Neural cell (in vitro differentiated cells): Measurements from ENCODE around the gene C13orf46. TPM values are rescaled to one million over a fixed set of nuclear protein-coding genes. Genes with fewer than 3 reads are reported as not detected.

Experiments used
- H2AFZ ChIP-seq: fragments of 200-600, 300-800 bp; sonication (generic), shearing (Covaris generic); 2 replicates; pipeline ENCODE4 v1.6.0; 2014; ENCODE audit warnings: low read depth, mild to moderate bottlenecking, antibody characterized with exemption, low read length, moderate library complexity
- H3F3A ChIP-seq: fragments of 200-600 bp; shearing (Covaris generic); 2 replicates; pipeline ENCODE4 v1.6.1; 2016; ENCODE audit warnings: mild to moderate bottlenecking, moderate library complexity, mixed read lengths, antibody characterized with exemption, low read length; ENCODE audit not compliant: insufficient read depth, poor library complexity, severe bottlenecking
- H3K27ac ChIP-seq: fragments of 200-600, 300-800 bp; sonication (generic), shearing (Covaris generic); 2 replicates; pipeline ENCODE4 v1.5.1; 2014; ENCODE audit warnings: mild to moderate bottlenecking, low read length, moderate library complexity
- H3K27me3 ChIP-seq: fragments of 300-800, 200-600 bp; sonication (generic), shearing (Covaris generic); 2 replicates; pipeline ENCODE4 v1.6.0; 2014; ENCODE audit warnings: mild to moderate bottlenecking, low read depth, low read length, moderate library complexity; ENCODE audit not compliant: insufficient read depth
- H3K36me3 ChIP-seq: fragments of 300-800, 200-600 bp; sonication (generic), shearing (Covaris generic); 2 replicates; pipeline ENCODE4 v1.5.1; 2014; ENCODE audit warnings: mild to moderate bottlenecking, antibody characterized with exemption, low read length, moderate library complexity; ENCODE audit not compliant: insufficient read depth
- H3K4me2 ChIP-seq: fragments of 300-800, 200-600 bp; sonication (generic), shearing (Covaris generic); 2 replicates; pipeline ENCODE4 v1.6.0; 2014; ENCODE audit warnings: mild to moderate bottlenecking, low read length
- H3K4me3 ChIP-seq: fragments of 300-800, 200-600 bp; sonication (generic), shearing (Covaris generic); 2 replicates; pipeline ENCODE4 v1.5.1; 2014; ENCODE audit warnings: mild to moderate bottlenecking, low read length, moderate library complexity
- H3K79me2 ChIP-seq: fragments of 200-600 bp; shearing (Covaris generic); replicated peaks from 2 replicates; pipeline ENCODE4 v1.6.0; 2014; ENCODE audit warnings: mild to moderate bottlenecking, low read length, moderate library complexity; ENCODE audit not compliant: insufficient read depth
- H3K9ac ChIP-seq: fragments of 300-800, 200-600 bp; sonication (generic), shearing (Covaris generic); 2 replicates; pipeline ENCODE4 v1.6.1; 2016; ENCODE audit warnings: mild to moderate bottlenecking, low read length, mixed read lengths
- H3K9me2 ChIP-seq: fragments of 200-600 bp; shearing (Covaris generic); 2 replicates; pipeline ENCODE4 v1.6.1; 2016; ENCODE audit warnings: mild to moderate bottlenecking, low read length, mixed read lengths; ENCODE audit not compliant: insufficient read depth
- H3K9me3 ChIP-seq: fragments of 200-600, 300-800 bp; sonication (generic), shearing (Covaris generic); 2 replicates; pipeline ENCODE4 v1.6.1; 2016; ENCODE audit warnings: mild to moderate bottlenecking, mixed run types, low read length, moderate library complexity, mixed read lengths
- H4K20me1 ChIP-seq: fragments of 200-600 bp; shearing (Covaris generic); 2 replicates; pipeline ENCODE4 v1.6.1; 2016; ENCODE audit warnings: mild to moderate bottlenecking, mixed run types; ENCODE audit not compliant: insufficient read depth
- CTCF ChIP-seq: fragments of 450-650 bp; IDR thresholded peaks from 2 replicates; pipeline ENCODE4 v1.5.1; 2014; ENCODE audit warnings: antibody characterized with exemption, mild to moderate bottlenecking, moderate library complexity; ENCODE audit not compliant: poor library complexity, severe bottlenecking
- EP300 ChIP-seq: fragments of 450-650 bp; conservative IDR thresholded peaks from 2 replicates; pipeline ENCODE4 v1.6.1; 2014; ENCODE audit warnings: antibody characterized with exemption, mild to moderate bottlenecking, moderate library complexity; ENCODE audit not compliant: poor library complexity, severe bottlenecking
- EZH2 ChIP-seq: fragments of 200-600, 300-800 bp; shearing (Covaris generic), sonication (generic); IDR thresholded peaks from 2 replicates; pipeline ENCODE4 v1.6.1; 2014; ENCODE audit warnings: antibody characterized with exemption, low read length, borderline replicate concordance, mild to moderate bottlenecking; ENCODE audit not compliant: insufficient read depth, poor library complexity, severe bottlenecking
- MXI1 ChIP-seq: fragments of 450-650 bp; conservative IDR thresholded peaks from 2 replicates; pipeline ENCODE4 v1.6.1; 2014; ENCODE audit warnings: antibody characterized with exemption, mild to moderate bottlenecking; ENCODE audit not compliant: poor library complexity, severe bottlenecking
- POLR2AphosphoS5 ChIP-seq: IDR thresholded peaks from 2 replicates; pipeline ENCODE4 v1.6.1; 2012
- RAD21 ChIP-seq: fragments of 450-650 bp; conservative IDR thresholded peaks from 2 replicates; pipeline ENCODE4 v1.6.1; 2014; ENCODE audit warnings: antibody characterized with exemption, mild to moderate bottlenecking, moderate library complexity
- REST ChIP-seq: IDR thresholded peaks from 2 replicates; pipeline ENCODE4 v1.6.1; 2012; ENCODE audit warnings: borderline replicate concordance
- SMC3 ChIP-seq: fragments of 450-650 bp; conservative IDR thresholded peaks from 2 replicates; pipeline ENCODE4 v1.6.1; 2014; ENCODE audit warnings: antibody characterized with exemption, mild to moderate bottlenecking, moderate library complexity; ENCODE audit not compliant: poor library complexity
- TAF1 ChIP-seq: IDR thresholded peaks from 2 replicates; pipeline ENCODE4 v1.6.1; 2012; ENCODE audit warnings: low read depth
- polyA plus RNA-seq: library from polyadenylated mRNA; depleted of rRNA; stranded (reverse); fragments of >200 nt; gene quantifications from 2 replicates; pipeline ENCODE4 v1.2.3, GENCODE V29; 2014

The C13orf46 gene
- polyA plus RNA-seq, 1 donor from 2014 or later = not detected

- H3K79me2 ChIP-seq = no peaks in the 10 kb centered on the region
- H3K36me3 ChIP-seq = no peaks in the 10 kb centered on the region
- no peak overlapping the region for H3K9ac ChIP-seq
- no peak overlapping the region for H3K27ac ChIP-seq
- H3K27me3 ChIP-seq = no peaks in the 10 kb centered on the region
- H2AFZ ChIP-seq = no peak overlapping the region
- H3F3A ChIP-seq = no peaks in the 10 kb centered on the region
- no peaks in the 10 kb centered on the region for H3K9me3 ChIP-seq
- no peak overlapping the region for H3K4me2 ChIP-seq
- no peak for TF ChIP-seq REST
- no peak for TF ChIP-seq TAF1
- no peak for TF ChIP-seq SMC3
- no peak for TF ChIP-seq POLR2AphosphoS5
- TF ChIP-seq MXI1 = no peak
- no peak for TF ChIP-seq CTCF
- TF ChIP-seq RAD21 = no peak
- TF ChIP-seq EZH2 = no peak
- no peak for TF ChIP-seq EP300
- no peaks in the 10 kb centered on the region for H3K9me2 ChIP-seq
- H3K4me3 ChIP-seq = no peak overlapping the region
- no peaks in the 10 kb centered on the region for H4K20me1 ChIP-seq
These were observed 42.9 kb downstream of the C13orf46 start for GRCh38 chr13:113930671-113931637.

GRCh38 chr13:113929628-113930615 lies 44.0 kb downstream of the C13orf46 start:
- H3K27ac ChIP-seq = no peak overlapping the region
- H3K4me2 ChIP-seq = no peak overlapping the region
- H3K79me2 ChIP-seq = no peaks in the 10 kb centered on the region
- TF ChIP-seq TAF1 (no peak), RAD21 (no peak), CTCF (no peak), REST (no peak), EZH2 (no peak), POLR2AphosphoS5 (no peak), SMC3 (no peak), MXI1 (no peak), EP300 (no peak)
- H3K27me3 ChIP-seq = no peaks in the 10 kb centered on the region
- no peaks in the 10 kb centered on the region for H3K9me2 ChIP-seq
- H3F3A ChIP-seq = no peaks in the 10 kb centered on the region
- H3K9me3 ChIP-seq = no peaks in the 10 kb centered on the region
- no peak overlapping the region for H2AFZ ChIP-seq
- no peaks in the 10 kb centered on the region for H3K36me3 ChIP-seq
- H3K4me3 ChIP-seq = no peak overlapping the region
- H4K20me1 ChIP-seq = no peaks in the 10 kb centered on the region
- H3K9ac ChIP-seq = no peak overlapping the region
